Fibroblast of lung (primary cell): Measurements from ENCODE around the gene C17orf50.

Experiments
- EZH2 ChIP-seq: IDR thresholded peaks from 2 replicates; pipeline ENCODE4 v1.5.1; 2012; ENCODE audit warnings: low read length, control low read depth, mild to moderate bottlenecking; ENCODE audit errors: missing control alignments
- TF ChIP-seq, protein P1 (sequence below), 2 donors: IDR thresholded peaks in 1 of 2; conservative IDR thresholded peaks in 1 of 2; 1 replicate in 1 of 2; 2 replicates in 1 of 2; pipeline ENCODE4 v1.5.1; 2011 to 2012; ENCODE audit warnings: low read length in 2 of 2, control low read depth in 1 of 2, inconsistent platforms in 1 of 2, low read depth in 1 of 2, mild to moderate bottlenecking in 1 of 2

DNA sequence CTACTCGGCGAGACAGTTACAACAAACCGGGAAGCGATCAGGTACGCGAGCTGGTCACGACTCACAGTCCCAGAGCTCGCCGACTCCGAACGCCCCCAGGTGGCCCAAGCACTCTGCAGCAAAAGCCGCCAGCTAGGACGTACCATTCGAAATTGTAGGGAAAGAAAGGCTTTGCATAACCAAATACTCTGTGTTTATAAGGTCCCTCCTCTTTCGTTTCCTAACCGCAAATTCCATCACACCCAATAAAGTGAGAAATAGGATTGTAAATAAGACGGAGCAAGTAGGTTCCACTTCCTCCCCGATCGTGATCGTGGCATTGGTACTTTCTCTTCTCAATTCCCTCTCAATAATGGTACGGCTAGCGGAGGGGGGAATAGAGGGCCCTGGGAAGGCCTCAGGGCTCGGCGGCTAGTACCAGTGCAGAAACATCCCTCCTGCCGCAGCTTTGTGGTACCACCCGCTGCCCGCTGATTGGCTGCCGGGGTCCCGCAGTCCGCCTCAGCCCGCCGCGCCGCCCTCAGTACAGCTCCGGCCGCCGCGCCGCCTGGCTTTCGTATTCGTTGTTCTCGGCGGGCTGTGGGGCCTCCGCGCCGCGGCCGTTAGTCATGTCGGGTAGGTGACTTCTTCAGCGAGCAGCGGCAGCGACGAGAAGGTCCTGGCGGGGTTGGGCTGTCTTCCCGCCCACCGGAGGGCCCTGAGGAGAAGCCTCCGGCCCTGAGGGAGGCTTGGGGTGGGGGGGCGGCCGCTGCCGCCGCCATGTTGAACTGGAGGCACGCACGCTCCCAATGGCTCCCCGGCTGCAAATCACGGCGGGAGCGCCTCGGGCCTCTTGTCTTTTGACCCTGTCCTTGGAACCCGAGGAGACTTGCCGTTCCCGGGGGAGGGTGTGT, 48.5 kb downstream of the C17orf50 start, which contains the start of gene TAF15:
- TF ChIP-seq EZH2, result no peak
- TF ChIP-seq, protein P1, sequence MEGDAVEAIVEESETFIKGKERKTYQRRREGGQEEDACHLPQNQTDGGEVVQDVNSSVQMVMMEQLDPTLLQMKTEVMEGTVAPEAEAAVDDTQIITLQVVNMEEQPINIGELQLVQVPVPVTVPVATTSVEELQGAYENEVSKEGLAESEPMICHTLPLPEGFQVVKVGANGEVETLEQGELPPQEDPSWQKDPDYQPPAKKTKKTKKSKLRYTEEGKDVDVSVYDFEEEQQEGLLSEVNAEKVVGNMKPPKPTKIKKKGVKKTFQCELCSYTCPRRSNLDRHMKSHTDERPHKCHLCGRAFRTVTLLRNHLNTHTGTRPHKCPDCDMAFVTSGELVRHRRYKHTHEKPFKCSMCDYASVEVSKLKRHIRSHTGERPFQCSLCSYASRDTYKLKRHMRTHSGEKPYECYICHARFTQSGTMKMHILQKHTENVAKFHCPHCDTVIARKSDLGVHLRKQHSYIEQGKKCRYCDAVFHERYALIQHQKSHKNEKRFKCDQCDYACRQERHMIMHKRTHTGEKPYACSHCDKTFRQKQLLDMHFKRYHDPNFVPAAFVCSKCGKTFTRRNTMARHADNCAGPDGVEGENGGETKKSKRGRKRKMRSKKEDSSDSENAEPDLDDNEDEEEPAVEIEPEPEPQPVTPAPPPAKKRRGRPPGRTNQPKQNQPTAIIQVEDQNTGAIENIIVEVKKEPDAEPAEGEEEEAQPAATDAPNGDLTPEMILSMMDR (conservative IDR thresholded peaks at IDR 0.05 in 1 of 2, IDR thresholded peaks at IDR 0.05 in 1 of 2; ENCODE audit: low read depth in 1 of 2, low read length in 2 of 2), result peak; percentile 71 to 88
